Neural cell (in vitro differentiated cells): ENCODE measurements around the gene MTHFD1L. TPM values are rescaled to one million over a fixed set of nuclear protein-coding genes. Genes with fewer than 3 reads are reported as not detected.
"Not testable (repeated sequence)": the region's sequence is repeated elsewhere in the genome, so short reads cannot be mapped to it uniquely, and the experiment has no call there.

Experiments used
- H2AFZ ChIP-seq: fragments of 200-600, 300-800 bp; sonication (generic), shearing (Covaris generic); 2 replicates; pipeline ENCODE4 v1.6.0; 2014; ENCODE audit warnings: low read depth, mild to moderate bottlenecking, antibody characterized with exemption, low read length, moderate library complexity
- H3F3A ChIP-seq: fragments of 200-600 bp; shearing (Covaris generic); 2 replicates; pipeline ENCODE4 v1.6.1; 2016; ENCODE audit warnings: mild to moderate bottlenecking, moderate library complexity, mixed read lengths, antibody characterized with exemption, low read length; ENCODE audit not compliant: insufficient read depth, poor library complexity, severe bottlenecking
- H3K27ac ChIP-seq: fragments of 200-600, 300-800 bp; sonication (generic), shearing (Covaris generic); 2 replicates; pipeline ENCODE4 v1.5.1; 2014; ENCODE audit warnings: mild to moderate bottlenecking, low read length, moderate library complexity
- H3K27me3 ChIP-seq: fragments of 300-800, 200-600 bp; sonication (generic), shearing (Covaris generic); 2 replicates; pipeline ENCODE4 v1.6.0; 2014; ENCODE audit warnings: mild to moderate bottlenecking, low read depth, low read length, moderate library complexity; ENCODE audit not compliant: insufficient read depth
- H3K36me3 ChIP-seq: fragments of 300-800, 200-600 bp; sonication (generic), shearing (Covaris generic); 2 replicates; pipeline ENCODE4 v1.5.1; 2014; ENCODE audit warnings: mild to moderate bottlenecking, antibody characterized with exemption, low read length, moderate library complexity; ENCODE audit not compliant: insufficient read depth
- H3K4me2 ChIP-seq: fragments of 300-800, 200-600 bp; sonication (generic), shearing (Covaris generic); 2 replicates; pipeline ENCODE4 v1.6.0; 2014; ENCODE audit warnings: mild to moderate bottlenecking, low read length
- H3K4me3 ChIP-seq: fragments of 300-800, 200-600 bp; sonication (generic), shearing (Covaris generic); 2 replicates; pipeline ENCODE4 v1.5.1; 2014; ENCODE audit warnings: mild to moderate bottlenecking, low read length, moderate library complexity
- H3K79me2 ChIP-seq: fragments of 200-600 bp; shearing (Covaris generic); replicated peaks from 2 replicates; pipeline ENCODE4 v1.6.0; 2014; ENCODE audit warnings: mild to moderate bottlenecking, low read length, moderate library complexity; ENCODE audit not compliant: insufficient read depth
- H3K9ac ChIP-seq: fragments of 300-800, 200-600 bp; sonication (generic), shearing (Covaris generic); 2 replicates; pipeline ENCODE4 v1.6.1; 2016; ENCODE audit warnings: mild to moderate bottlenecking, low read length, mixed read lengths
- H3K9me2 ChIP-seq: fragments of 200-600 bp; shearing (Covaris generic); 2 replicates; pipeline ENCODE4 v1.6.1; 2016; ENCODE audit warnings: mild to moderate bottlenecking, low read length, mixed read lengths; ENCODE audit not compliant: insufficient read depth
- H3K9me3 ChIP-seq: fragments of 200-600, 300-800 bp; sonication (generic), shearing (Covaris generic); 2 replicates; pipeline ENCODE4 v1.6.1; 2016; ENCODE audit warnings: mild to moderate bottlenecking, mixed run types, low read length, moderate library complexity, mixed read lengths
- H4K20me1 ChIP-seq: fragments of 200-600 bp; shearing (Covaris generic); 2 replicates; pipeline ENCODE4 v1.6.1; 2016; ENCODE audit warnings: mild to moderate bottlenecking, mixed run types; ENCODE audit not compliant: insufficient read depth
- EP300 ChIP-seq: fragments of 450-650 bp; conservative IDR thresholded peaks from 2 replicates; pipeline ENCODE4 v1.6.1; 2014; ENCODE audit warnings: antibody characterized with exemption, mild to moderate bottlenecking, moderate library complexity; ENCODE audit not compliant: poor library complexity, severe bottlenecking
- EZH2 ChIP-seq: fragments of 200-600, 300-800 bp; shearing (Covaris generic), sonication (generic); IDR thresholded peaks from 2 replicates; pipeline ENCODE4 v1.6.1; 2014; ENCODE audit warnings: antibody characterized with exemption, low read length, borderline replicate concordance, mild to moderate bottlenecking; ENCODE audit not compliant: insufficient read depth, poor library complexity, severe bottlenecking
- MXI1 ChIP-seq: fragments of 450-650 bp; conservative IDR thresholded peaks from 2 replicates; pipeline ENCODE4 v1.6.1; 2014; ENCODE audit warnings: antibody characterized with exemption, mild to moderate bottlenecking; ENCODE audit not compliant: poor library complexity, severe bottlenecking
- POLR2AphosphoS5 ChIP-seq: IDR thresholded peaks from 2 replicates; pipeline ENCODE4 v1.6.1; 2012
- RAD21 ChIP-seq: fragments of 450-650 bp; conservative IDR thresholded peaks from 2 replicates; pipeline ENCODE4 v1.6.1; 2014; ENCODE audit warnings: antibody characterized with exemption, mild to moderate bottlenecking, moderate library complexity
- REST ChIP-seq: IDR thresholded peaks from 2 replicates; pipeline ENCODE4 v1.6.1; 2012; ENCODE audit warnings: borderline replicate concordance
- SMC3 ChIP-seq: fragments of 450-650 bp; conservative IDR thresholded peaks from 2 replicates; pipeline ENCODE4 v1.6.1; 2014; ENCODE audit warnings: antibody characterized with exemption, mild to moderate bottlenecking, moderate library complexity; ENCODE audit not compliant: poor library complexity
- TAF1 ChIP-seq: IDR thresholded peaks from 2 replicates; pipeline ENCODE4 v1.6.1; 2012; ENCODE audit warnings: low read depth
- polyA plus RNA-seq: library from polyadenylated mRNA; depleted of rRNA; stranded (reverse); fragments of >200 nt; gene quantifications from 2 replicates; pipeline ENCODE4 v1.2.3, GENCODE V29; 2014
- TF ChIP-seq, protein P1 (sequence below): fragments of 450-650 bp; IDR thresholded peaks from 2 replicates; pipeline ENCODE4 v1.5.1; 2014; ENCODE audit warnings: antibody characterized with exemption, mild to moderate bottlenecking, moderate library complexity; ENCODE audit not compliant: poor library complexity, severe bottlenecking

Gene MTHFD1L
- polyA plus RNA-seq, 1 donor from 2014 or later: 6.3 TPM

- H3F3A ChIP-seq: no peaks in the 10 kb centered on the region
- H3K27ac ChIP-seq: no peak overlapping the region
- H3K79me2 ChIP-seq: no peaks in the 10 kb centered on the region
- H3K9me2 ChIP-seq: no peaks in the 10 kb centered on the region
- H2AFZ ChIP-seq: no peak overlapping the region
- H3K4me2 ChIP-seq: no peak overlapping the region
- no peaks in the 10 kb centered on the region for H3K9me3 ChIP-seq
- no peak overlapping the region for H3K4me3 ChIP-seq
- no peaks in the 10 kb centered on the region for H3K36me3 ChIP-seq
- no peaks in the 10 kb centered on the region for H3K27me3 ChIP-seq
- TF ChIP-seq REST: no peak
- TF ChIP-seq, protein P1, sequence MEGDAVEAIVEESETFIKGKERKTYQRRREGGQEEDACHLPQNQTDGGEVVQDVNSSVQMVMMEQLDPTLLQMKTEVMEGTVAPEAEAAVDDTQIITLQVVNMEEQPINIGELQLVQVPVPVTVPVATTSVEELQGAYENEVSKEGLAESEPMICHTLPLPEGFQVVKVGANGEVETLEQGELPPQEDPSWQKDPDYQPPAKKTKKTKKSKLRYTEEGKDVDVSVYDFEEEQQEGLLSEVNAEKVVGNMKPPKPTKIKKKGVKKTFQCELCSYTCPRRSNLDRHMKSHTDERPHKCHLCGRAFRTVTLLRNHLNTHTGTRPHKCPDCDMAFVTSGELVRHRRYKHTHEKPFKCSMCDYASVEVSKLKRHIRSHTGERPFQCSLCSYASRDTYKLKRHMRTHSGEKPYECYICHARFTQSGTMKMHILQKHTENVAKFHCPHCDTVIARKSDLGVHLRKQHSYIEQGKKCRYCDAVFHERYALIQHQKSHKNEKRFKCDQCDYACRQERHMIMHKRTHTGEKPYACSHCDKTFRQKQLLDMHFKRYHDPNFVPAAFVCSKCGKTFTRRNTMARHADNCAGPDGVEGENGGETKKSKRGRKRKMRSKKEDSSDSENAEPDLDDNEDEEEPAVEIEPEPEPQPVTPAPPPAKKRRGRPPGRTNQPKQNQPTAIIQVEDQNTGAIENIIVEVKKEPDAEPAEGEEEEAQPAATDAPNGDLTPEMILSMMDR: no peak
- TF ChIP-seq TAF1: no peak
- TF ChIP-seq MXI1: no peak
- no peak for TF ChIP-seq POLR2AphosphoS5
- TF ChIP-seq RAD21: no peak
- no peak for TF ChIP-seq EZH2
- no peak for TF ChIP-seq EP300
- no peaks in the 10 kb centered on the region for H4K20me1 ChIP-seq
- H3K9ac ChIP-seq: no peak overlapping the region
Measured at GRCh38 chr6:151041686-151042085, 176.2 kb downstream of the MTHFD1L start.

DNA sequence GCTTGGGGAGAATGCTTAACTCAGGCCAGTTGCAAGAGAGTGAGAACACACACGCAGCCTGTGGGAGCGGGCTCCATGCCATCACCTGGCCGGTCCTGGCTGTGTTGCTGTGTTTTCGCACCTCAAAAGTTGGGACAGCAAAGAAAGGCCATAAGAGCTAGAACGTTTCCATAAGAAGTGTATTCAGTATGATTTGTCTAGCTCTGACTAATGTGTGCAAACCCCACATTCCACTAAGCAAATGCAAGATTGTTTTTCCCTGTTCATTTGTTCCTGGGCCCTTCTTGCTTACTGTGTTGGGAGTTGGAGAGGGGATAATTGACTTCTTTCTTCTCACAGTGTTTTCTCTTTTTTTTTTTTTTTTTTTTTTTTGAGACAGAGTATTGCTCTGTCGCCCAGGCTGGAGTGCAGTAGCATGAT, 177.4 kb downstream of the MTHFD1L start:
- not testable (repeated sequence) for H2AFZ ChIP-seq, H3K4me2 ChIP-seq, H3K4me3 ChIP-seq, H3K27ac ChIP-seq, H3K9me3 ChIP-seq, H3F3A ChIP-seq, H4K20me1 ChIP-seq, H3K79me2 ChIP-seq, H3K27me3 ChIP-seq, H3K36me3 ChIP-seq, H3K9ac ChIP-seq, H3K9me2 ChIP-seq

GRCh38 chr6:151043944-151044343, 178.4 kb downstream of the MTHFD1L start:
- TF ChIP-seq RAD21 (no peak), SMC3 (no peak), TAF1 (no peak), POLR2AphosphoS5 (no peak), MXI1 (no peak), EZH2 (no peak), EP300 (no peak), REST (no peak)
- TF ChIP-seq, protein P1: no peak
- Histone ChIP-seq H3F3A (no peaks in the 10 kb centered on the region), H3K79me2 (no peaks in the 10 kb centered on the region), H3K9ac (no peak overlapping the region), H3K9me2 (no peaks in the 10 kb centered on the region), H3K36me3 (no peaks in the 10 kb centered on the region), H3K27me3 (no peaks in the 10 kb centered on the region), H2AFZ (no peak overlapping the region), H3K9me3 (no peaks in the 10 kb centered on the region), H3K4me2 (no peak overlapping the region), H3K4me3 (no peak overlapping the region), H3K27ac (no peak overlapping the region), H4K20me1 (no peaks in the 10 kb centered on the region)
